Immature natural killer cell (primary cell): Measurements from ENCODE around the gene SH2B3. TPM values are rescaled to one million over a fixed set of nuclear protein-coding genes. Genes with fewer than 3 reads are reported as not detected.
A peak's percentile ranks its signal among the peaks of the same experiment; 100 is the strongest.

Source experiments
- DNase-seq, 3 donors: peaks; one replicate each; pipeline ENCODE4 v3.0.0; 2022; ENCODE audit warnings: mixed read lengths in 1 of 3
- H3K27ac Mint-ChIP-seq, 6 donors: one replicate each; pipeline ENCODE4 v1.8.0; 2020; ENCODE audit warnings: mixed read lengths in 6 of 6, mild to moderate bottlenecking in 5 of 6, inconsistent platforms in 4 of 6, moderate library complexity in 3 of 6
- H3K27me3 Mint-ChIP-seq, 3 donors: one replicate each; pipeline ENCODE4 v1.8.0; 2020 to 2021; ENCODE audit warnings: low read depth in 3 of 3, mild to moderate bottlenecking in 3 of 3, mixed read lengths in 3 of 3, moderate library complexity in 3 of 3, inconsistent platforms in 1 of 3
- H3K36me3 Mint-ChIP-seq, 3 donors: one replicate each; pipeline ENCODE4 v1.8.0; 2020; ENCODE audit warnings: mixed read lengths in 3 of 3, inconsistent platforms in 2 of 3, mild to moderate bottlenecking in 2 of 3
- H3K4me1 Mint-ChIP-seq, 2 donors: one replicate each; pipeline ENCODE4 v1.8.0; 2020; ENCODE audit warnings: inconsistent platforms in 2 of 2, mild to moderate bottlenecking in 2 of 2, mixed read lengths in 2 of 2, moderate library complexity in 1 of 2
- H3K4me3 Mint-ChIP-seq, 5 donors: one replicate each; pipeline ENCODE4 v1.8.0; 2020; ENCODE audit warnings: mild to moderate bottlenecking in 5 of 5, mixed read lengths in 5 of 5, inconsistent platforms in 3 of 5, moderate library complexity in 3 of 5
- H3K9me3 Mint-ChIP-seq, 6 donors: one replicate each; pipeline ENCODE4 v1.8.0; 2020; ENCODE audit warnings: mild to moderate bottlenecking in 6 of 6, mixed read lengths in 6 of 6, inconsistent platforms in 4 of 6, moderate library complexity in 3 of 6
- polyA plus RNA-seq, 3 donors: library from polyadenylated mRNA; unstranded; fragments of 300-500 nt; fragmentation: Illumina TruSeq; gene quantifications; one replicate each; pipeline ENCODE4 v1.2.3, GENCODE V29; 2021

SH2B3 gene
- polyA plus RNA-seq, 3 donors from 2014 or later = 0.08 to 13.5 (median 5.3) TPM

DNA sequence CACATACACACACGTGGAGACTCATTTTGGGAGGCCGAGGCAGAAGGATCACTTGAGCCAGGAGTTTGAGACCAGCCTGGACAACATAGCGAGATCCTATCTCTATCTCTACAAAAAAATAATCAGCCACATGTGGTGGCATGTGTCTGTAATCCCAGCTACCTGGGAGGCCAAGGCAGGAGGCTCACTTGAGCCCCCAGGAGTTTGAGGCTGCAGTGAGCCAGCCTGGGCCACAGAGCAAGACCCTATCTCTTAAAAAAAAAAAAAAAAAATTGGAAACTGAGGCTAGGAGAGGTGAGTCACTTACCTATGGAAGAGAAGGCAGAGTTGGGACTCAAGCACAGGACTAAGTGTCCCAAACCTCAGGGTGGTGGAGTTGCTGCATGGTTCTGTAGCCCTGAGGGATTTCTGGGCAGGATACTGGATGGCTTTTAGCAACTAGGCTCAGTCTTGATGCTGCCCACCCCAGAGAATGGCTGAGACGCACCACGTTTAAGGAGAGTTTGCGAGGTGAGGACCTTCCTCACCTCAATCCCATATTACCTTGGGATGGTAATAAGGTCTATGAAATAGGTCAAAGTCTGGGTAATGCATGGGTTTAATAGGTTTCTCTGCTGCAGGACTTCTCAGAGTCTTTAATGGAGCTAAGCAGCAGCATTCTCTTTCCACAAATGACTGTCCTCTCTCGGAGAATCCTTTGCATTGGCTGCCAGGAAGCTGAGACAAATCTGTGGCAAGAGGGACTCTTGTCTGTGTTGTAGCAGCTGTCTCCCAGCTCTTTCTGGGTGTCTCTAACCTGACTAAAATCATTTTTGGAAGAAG, 35.6 kb downstream of the SH2B3 start:
- DNase-seq = no peak
- peak overlapping the region; percentile 79 to 99 (median 95) for H3K27ac Mint-ChIP-seq
- no peaks in the 10 kb centered on the region for H3K9me3 Mint-ChIP-seq
- peaks cover 15 to 28% (median 17%) of the 10 kb centered on the region in 3 donors for H3K27me3 Mint-ChIP-seq
- H3K36me3 Mint-ChIP-seq = peaks cover 4 to 9% (median 5%) of the 10 kb centered on the region in 3 donors
- H3K4me1 Mint-ChIP-seq = peaks cover 98 to 99% of the 10 kb centered on the region in 2 donors
- H3K4me3 Mint-ChIP-seq = no peak overlapping the region

DNA sequence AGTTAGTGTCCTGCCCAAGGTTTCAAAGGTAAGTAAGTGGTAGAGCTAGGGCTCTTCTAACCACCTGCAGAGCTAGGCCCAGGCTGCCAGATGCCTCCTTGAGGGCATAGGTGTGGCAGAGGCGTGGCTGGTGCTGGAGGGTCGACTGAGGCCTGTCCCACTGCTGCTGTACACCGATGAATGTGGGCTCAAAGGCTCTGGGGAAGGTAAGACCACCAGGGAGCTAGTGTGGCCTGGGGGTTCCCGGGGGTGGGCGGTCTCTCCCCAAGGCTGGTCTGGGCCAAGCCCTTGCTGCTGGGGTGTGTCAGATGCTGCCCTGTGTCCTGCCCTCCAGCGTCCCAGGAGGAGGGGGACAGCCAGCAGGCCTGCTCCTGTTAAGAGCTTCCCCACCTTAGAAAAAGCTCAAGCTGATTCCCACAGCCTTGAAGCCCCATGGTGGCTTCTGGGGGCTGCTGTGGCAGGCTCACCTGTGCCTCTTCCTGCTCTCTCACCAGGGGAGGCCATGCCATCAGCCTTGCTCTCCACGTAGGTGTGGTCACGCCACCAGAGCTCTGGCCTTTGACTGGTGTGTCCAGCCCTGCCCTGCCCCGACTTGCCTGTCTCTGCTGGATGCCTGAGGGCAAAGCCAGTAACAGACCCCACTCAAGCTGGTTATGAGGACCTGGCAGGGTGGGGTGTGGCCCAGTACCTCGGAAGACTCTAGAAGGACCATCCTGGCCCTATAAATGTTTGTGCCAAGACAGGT, 36.8 kb downstream of the SH2B3 start:
- Mint-ChIP-seq H3K9me3 (no peaks in the 10 kb centered on the region), H3K27ac (peak overlapping the region; percentile 92 to 97 (median 94)), H3K27me3 (peaks cover 15 to 23% (median 17%) of the 10 kb centered on the region in 3 donors), H3K4me1 (peaks cover 92 to 97% of the 10 kb centered on the region in 2 donors), H3K36me3 (peaks cover 4 to 17% (median 5%) of the 10 kb centered on the region in 3 donors), H3K4me3 (peak overlapping the region in 2 of 5 donors; percentile 15 to 79)
- no peak for DNase-seq

DNA sequence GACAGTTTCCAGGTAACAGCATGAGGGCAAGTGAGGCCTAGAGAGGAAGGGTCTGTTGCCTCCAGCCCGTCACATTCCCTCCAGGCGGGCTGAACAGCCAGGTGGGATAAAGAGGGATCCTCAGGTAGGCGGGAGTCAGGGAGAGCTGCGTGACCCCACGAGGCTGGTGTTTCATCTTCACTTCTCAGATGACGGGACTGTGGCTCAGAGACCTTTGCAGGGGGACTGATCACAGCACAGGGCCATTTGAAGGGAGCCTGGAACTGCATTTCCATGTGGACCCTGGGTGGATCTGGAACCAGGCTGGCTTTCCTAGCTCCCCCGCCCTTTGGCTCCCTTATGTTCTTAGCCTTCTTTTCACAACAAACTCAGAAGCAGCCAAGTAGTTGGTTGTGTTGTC, 37.4 kb downstream of the SH2B3 start:
- DNase-seq = no peak
- H3K9me3 Mint-ChIP-seq = no peaks in the 10 kb centered on the region
- H3K4me1 Mint-ChIP-seq = peaks cover 91 to 94% of the 10 kb centered on the region in 2 donors
- peaks cover 4 to 22% (median 5%) of the 10 kb centered on the region in 3 donors for H3K36me3 Mint-ChIP-seq
- peak overlapping the region; percentile 51 to 83 (median 79) for H3K4me3 Mint-ChIP-seq
- peak overlapping the region; percentile 92 to 97 (median 94) for H3K27ac Mint-ChIP-seq
- peaks cover 14 to 20% (median 15%) of the 10 kb centered on the region in 3 donors for H3K27me3 Mint-ChIP-seq

DNA sequence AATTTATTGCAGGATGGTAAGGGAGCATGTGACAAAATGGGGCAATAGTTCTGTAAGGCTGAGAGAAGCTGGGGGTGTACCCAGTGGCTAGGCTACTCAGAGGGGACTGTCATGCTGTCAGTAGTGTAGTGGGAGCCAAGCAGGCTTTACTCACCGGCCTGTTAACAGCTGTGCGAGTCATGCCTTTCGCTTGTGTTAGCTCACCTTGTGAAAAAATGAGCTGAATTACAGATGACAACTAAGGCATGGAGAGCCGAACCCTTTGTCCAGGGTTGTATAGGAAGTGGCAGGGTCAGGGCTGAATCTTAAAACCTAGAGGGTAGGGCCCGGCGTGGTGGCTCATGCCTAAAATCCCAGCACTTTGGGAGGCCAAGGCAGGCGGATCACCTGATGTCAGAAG, 37.9 kb downstream of the SH2B3 start:
- no peaks in the 10 kb centered on the region for H3K9me3 Mint-ChIP-seq
- no peak for DNase-seq
- peaks cover 13 to 18% (median 14%) of the 10 kb centered on the region in 3 donors for H3K27me3 Mint-ChIP-seq
- peaks cover 89 to 94% of the 10 kb centered on the region in 2 donors for H3K4me1 Mint-ChIP-seq
- peak overlapping the region; percentile 92 to 97 (median 94) for H3K27ac Mint-ChIP-seq
- peaks cover 2 to 25% (median 2%) of the 10 kb centered on the region in 3 donors for H3K36me3 Mint-ChIP-seq
- peak overlapping the region; percentile 51 to 83 (median 79) for H3K4me3 Mint-ChIP-seq

DNA sequence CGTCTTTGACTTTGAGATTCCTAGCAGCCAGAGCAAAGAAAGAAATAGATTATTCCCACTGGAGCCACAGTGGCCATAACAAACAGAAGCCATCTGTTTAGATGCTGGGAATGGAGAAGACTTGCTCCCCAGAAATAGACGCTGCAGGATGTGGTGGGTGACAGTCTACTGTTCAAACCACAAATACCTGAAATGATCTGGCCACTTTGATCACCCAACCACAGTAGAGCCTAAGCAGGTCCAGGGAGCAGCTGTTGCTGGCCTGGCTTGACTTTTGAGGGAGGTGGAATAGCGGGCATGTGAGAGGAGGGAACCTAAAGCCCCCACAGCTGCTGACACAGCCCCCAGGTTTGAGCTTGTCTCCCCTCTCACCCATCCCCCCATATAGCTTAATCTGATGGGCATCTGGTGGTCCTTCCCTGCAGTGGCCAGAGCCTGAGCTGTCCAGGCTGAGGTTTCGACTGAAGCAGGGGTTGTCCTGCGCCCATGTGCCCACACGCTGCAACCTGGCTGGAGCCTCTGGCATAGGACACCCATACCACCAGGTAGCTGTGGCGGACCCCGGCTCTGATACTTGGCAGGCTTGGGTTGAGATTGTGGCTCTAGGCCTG, 38.7 kb downstream of the SH2B3 start:
- Mint-ChIP-seq H3K27me3 (peaks cover 10 to 15% (median 11%) of the 10 kb centered on the region in 3 donors), H3K4me3 (peak overlapping the region; percentile 78 to 80 (median 79)), H3K4me1 (peaks cover 89 to 95% of the 10 kb centered on the region in 2 donors), H3K27ac (peak overlapping the region; percentile 92 to 97 (median 94)), H3K9me3 (no peaks in the 10 kb centered on the region), H3K36me3 (peaks cover 0 to 27% (median 0%) of the 10 kb centered on the region in 3 donors)
- DNase-seq = peak in 2 of 3 donors; percentile 38 to 49

DNA sequence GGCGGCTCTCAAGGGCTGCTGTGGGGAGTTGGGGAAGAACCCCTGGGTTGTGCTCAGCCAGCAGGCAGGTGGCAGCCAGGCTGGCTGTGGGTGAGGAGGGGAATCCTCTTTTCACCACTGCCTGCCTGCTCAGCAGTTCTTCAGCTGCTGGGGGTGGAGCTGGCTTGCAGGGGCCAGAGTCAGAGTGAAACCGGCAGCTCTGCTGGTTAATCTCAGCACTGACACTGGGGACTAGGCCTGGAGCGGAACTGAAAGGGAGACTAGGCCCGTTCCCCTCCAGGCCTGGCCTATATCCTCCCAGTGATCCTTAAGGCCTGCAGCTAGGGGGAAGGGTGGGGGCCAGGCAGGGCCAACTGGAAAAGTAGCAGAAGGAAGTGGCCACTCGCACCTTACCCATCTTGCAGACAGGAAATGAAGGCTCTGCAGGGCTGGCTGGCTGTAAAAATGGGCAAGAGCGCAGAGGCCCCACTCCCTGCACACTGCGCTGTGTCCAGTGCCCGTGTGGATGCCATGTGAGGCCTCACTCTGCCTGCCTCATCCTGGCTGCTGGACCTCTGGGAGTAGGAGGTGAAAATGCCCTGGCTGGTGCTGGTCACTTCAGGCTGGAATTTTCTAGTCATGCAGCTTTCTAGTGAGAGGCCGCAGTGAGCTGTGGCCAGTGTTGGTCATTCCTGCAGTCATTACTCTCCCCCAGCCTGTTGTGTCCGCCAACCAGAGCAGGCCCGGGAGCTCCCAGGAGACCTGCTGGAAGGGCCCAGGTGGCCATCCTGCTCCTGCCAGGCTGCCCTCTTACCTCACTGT, 39.4 kb downstream of the SH2B3 start:
- peaks cover 0 to 27% (median 0%) of the 10 kb centered on the region in 3 donors for H3K36me3 Mint-ChIP-seq
- H3K4me1 Mint-ChIP-seq = peaks cover 87 to 92% of the 10 kb centered on the region in 2 donors
- peaks cover 9 to 12% (median 10%) of the 10 kb centered on the region in 3 donors for H3K27me3 Mint-ChIP-seq
- peak; percentile 87 to 88 (median 88) for DNase-seq
- H3K27ac Mint-ChIP-seq = peak overlapping the region; percentile 92 to 97 (median 94)
- H3K4me3 Mint-ChIP-seq = peak overlapping the region; percentile 78 to 80 (median 79)
- H3K9me3 Mint-ChIP-seq = no peaks in the 10 kb centered on the region

DNA sequence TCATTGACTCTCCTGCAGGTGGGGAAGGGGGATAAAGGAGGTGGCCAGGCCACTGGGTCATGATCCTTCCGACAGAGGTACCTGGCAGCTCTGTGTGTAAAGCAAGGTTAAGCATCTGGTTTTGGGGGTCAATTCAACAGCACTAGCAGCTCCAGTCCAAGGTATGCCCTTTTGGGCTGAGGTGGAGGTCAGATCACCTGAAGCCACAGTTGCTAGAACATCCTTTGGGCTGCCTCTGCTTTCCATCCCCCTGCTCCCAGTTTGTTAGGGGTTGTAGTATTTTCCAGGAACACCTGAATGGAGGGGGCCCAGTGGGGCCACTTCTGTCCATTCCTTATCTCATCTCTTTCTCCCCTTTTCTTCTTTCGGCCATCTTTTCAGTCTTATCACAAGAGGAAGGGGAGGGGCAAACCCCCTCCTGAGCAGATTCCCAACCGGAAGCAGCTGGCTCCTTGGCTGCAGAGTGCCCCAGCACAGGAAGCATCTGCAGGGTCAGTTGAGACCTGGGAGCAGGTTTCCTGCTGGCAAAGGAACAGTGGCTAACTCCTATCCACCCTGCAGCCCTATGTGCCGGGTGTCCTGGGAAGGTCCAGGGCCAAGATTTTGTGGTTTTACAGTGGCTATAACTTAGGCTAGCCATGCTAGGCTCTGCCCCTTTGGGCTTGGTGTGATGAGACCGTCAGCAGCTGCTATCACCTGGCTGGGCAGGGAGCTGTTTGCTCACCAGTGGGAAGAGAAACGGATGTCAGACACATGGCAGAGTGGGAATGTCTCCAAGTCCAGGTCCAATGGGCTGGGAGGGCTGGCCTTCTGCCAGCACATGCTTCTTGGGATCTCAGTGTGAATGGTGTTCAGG, 40.2 kb downstream of the SH2B3 start:
- Mint-ChIP-seq H3K4me1 (peaks cover 87 to 92% of the 10 kb centered on the region in 2 donors), H3K36me3 (peaks cover 0 to 34% (median 3%) of the 10 kb centered on the region in 3 donors), H3K4me3 (peak overlapping the region; percentile 70 to 80 (median 79)), H3K27me3 (peaks cover 8 to 14% (median 9%) of the 10 kb centered on the region in 3 donors), H3K27ac (peak overlapping the region; percentile 92 to 97 (median 94)), H3K9me3 (no peaks in the 10 kb centered on the region)
- no peak for DNase-seq

DNA sequence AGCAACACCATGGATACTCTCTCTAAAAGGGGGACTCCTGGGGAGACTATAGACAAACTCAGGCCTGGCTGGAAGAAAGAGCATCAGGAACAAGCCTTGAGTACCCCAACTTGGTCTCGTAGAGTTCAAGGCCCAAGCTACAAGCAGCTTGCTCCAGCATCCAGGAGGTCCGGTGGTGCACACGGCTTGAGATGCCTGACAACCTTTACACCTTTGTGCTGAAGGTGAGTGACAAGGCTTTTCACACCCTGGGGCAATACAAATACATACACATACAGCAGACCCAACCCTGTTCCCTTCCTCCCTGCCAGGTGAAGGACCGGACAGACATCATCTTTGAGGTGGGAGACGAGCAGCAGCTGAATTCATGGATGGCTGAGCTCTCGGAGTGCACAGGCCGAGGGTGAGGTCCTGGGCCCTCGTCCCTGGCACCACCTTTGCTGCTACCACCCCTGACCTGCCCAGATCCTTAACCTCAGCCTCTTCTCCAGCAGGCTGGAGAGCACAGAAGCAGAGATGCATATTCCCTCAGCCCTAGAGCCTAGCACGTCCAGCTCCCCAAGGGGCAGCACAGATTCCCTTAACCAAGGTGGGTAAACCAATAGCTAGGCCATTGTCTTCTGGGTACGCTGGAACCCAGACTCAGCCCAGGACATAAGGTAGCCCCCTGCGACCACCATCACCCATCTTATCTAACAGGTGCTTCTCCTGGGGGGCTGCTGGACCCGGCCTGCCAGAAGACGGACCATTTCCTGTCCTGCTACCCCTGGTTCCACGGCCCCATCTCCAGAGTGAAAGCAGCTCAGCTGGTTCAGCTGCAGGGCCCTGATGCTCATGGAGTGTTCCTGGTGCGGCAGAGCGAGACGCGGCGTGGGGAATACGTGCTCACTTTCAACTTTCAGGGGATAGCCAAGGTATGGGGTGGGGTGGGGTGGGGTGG, 41.2 kb downstream of the SH2B3 start:
- DNase-seq = no peak

DNA sequence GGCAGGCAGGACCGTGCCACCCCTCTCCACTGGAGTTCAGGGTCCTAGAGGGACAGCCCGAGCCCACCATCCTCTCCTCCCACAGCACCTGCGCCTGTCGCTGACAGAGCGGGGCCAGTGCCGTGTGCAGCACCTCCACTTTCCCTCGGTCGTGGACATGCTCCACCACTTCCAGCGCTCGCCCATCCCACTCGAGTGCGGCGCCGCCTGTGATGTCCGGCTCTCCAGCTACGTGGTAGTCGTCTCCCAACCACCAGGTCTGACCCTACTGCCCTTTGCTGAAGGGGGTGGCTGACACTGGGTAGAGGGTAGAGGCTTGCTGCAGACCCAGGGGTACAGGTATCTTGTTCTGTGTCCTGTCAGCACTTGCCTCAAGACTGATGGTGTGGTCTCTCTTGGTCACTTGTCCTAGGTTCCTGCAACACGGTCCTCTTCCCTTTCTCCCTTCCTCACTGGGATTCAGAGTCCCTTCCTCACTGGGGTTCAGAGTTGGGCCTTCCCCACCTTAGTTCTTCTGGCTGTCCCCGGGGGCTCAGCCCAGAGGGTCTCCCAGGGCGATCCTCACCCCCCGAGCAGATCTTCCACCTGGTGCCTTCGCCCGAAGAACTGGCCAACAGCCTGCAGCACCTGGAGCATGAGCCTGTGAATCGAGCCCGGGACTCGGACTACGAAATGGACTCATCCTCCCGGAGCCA, 42.0 kb downstream of the SH2B3 start:
- Mint-ChIP-seq H3K4me1 (peaks cover 79 to 84% of the 10 kb centered on the region in 2 donors), H3K9me3 (no peaks in the 10 kb centered on the region), H3K27me3 (peaks cover 6 to 16% (median 8%) of the 10 kb centered on the region in 3 donors), H3K27ac (peak overlapping the region; percentile 11 to 84 (median 55)), H3K36me3 (peaks cover 4 to 42% (median 9%) of the 10 kb centered on the region in 3 donors), H3K4me3 (peak overlapping the region in 1 of 5 donors; percentile 7)
- DNase-seq = no peak

More for the DNA sequence above, 41.2 kb downstream of the SH2B3 start:
- peak overlapping the region in 1 of 5 donors; percentile 70 for H3K4me3 Mint-ChIP-seq
- H3K4me1 Mint-ChIP-seq = peaks cover 87 to 92% of the 10 kb centered on the region in 2 donors
- H3K36me3 Mint-ChIP-seq = peaks cover 4 to 42% (median 9%) of the 10 kb centered on the region in 3 donors
- peak overlapping the region; percentile 92 to 97 (median 94) for H3K27ac Mint-ChIP-seq
- H3K27me3 Mint-ChIP-seq = peaks cover 8 to 16% (median 9%) of the 10 kb centered on the region in 3 donors
- no peaks in the 10 kb centered on the region for H3K9me3 Mint-ChIP-seq

DNA sequence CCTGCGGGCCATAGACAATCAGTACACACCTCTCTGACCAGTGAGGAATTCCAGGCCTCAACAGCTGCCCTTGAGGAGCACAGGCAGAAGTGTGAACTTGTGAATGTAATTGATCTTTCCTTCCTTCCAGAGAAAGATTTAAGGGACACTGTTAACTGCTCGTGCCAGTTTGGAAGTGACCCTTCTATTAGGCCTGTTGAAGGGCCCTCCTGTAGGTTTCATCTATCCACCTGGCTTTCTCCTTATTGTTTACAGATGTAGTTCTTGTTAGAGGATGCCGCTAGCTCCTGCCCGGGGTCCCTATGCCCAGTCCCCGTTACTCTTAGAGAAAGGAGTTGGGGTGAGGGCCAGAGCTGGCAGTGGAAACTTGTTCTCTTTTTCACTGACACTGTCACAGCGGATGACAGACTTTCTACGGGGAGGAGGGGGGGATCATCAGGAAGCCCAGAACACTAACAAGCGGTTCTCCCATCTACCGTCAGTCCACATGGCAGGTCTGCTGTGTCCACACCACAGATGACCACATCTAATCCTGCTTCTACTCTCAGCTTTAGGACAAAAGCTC, 42.6 kb downstream of the SH2B3 start:
- peak overlapping the region; percentile 13 to 84 (median 72) for H3K27ac Mint-ChIP-seq
- H3K4me3 Mint-ChIP-seq = peak overlapping the region in 1 of 5 donors; percentile 7
- H3K27me3 Mint-ChIP-seq = peaks cover 2 to 16% (median 10%) of the 10 kb centered on the region in 3 donors
- no peak for DNase-seq
- peaks cover 73 to 78% of the 10 kb centered on the region in 2 donors for H3K4me1 Mint-ChIP-seq
- H3K9me3 Mint-ChIP-seq = no peaks in the 10 kb centered on the region
- H3K36me3 Mint-ChIP-seq = peaks cover 4 to 40% (median 9%) of the 10 kb centered on the region in 3 donors
